ENCODE data around the gene HAUS1.

HAUS1 gene, protein sequence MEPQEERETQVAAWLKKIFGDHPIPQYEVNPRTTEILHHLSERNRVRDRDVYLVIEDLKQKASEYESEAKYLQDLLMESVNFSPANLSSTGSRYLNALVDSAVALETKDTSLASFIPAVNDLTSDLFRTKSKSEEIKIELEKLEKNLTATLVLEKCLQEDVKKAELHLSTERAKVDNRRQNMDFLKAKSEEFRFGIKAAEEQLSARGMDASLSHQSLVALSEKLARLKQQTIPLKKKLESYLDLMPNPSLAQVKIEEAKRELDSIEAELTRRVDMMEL

DNA sequence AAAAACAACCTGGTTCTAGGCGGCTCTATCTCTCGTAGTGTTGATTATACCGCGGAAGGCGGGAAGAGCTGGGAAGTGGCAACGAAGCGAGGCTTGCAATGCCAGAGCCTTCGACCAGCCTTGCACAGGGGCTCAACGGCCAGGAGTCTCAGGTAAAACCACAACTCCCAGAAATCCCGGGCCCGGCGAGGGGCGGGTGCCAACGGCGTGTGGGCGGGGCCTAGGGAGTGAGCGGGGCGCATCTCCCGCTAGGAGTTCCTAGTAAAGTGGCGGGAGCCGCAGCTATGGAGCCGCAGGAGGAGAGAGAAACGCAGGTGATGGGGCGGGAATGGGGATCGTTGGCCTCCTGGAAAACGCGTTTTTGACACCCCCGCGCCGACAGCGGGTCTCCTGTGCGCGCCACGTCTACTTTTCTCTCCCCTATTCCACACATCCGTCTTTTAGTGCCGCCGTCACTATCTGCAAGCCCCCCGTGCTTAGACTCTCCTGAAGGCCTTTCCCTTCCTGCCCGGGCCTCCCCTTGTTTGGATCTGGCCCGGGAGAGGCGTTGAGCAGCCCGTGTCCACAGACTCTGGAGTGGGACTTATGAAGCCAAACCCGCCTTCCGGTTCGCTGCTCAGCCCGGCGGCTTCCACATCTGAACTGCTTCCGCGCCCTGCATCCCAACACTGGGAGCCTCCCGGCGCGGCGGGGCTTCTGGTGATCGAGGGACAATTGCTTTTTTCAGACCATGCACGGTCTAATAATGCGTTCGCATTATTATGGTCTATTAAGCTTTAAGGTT lies at the start of gene HAUS1:
Gene HAUS1 (plus strand): TSS at position 258 of the 784 bp plus-strand sequence. CDS start 27 bp downstream, at position 285.
- CTCF ChIA-PET = no interaction called here
- POLR2A ChIA-PET = no interaction called here

GRCh38 chr18:46054956-46055837 lies 49.0 kb upstream of the HAUS1 start:
- DNase-seq (ENCODE audit: low read depth, low spot score) = no peak
- ChIA-PET CTCF (interaction anchor here (0.8 to 1.2 kb wide), 3 partner anchors 16 to 18 kb away, joined by 3 to 6 read pairs (median 3); no protein-coding TSS in a partner anchor), POLR2A (interaction anchor here (1.1 kb wide), 1 partner anchor 20 kb away, joined by 3 read pairs; no protein-coding TSS in a partner anchor)
- no peak overlapping the region for H3K4me3 ChIP-seq (ENCODE audit: low read depth, low read length)
- TF ChIP-seq, protein P1, sequence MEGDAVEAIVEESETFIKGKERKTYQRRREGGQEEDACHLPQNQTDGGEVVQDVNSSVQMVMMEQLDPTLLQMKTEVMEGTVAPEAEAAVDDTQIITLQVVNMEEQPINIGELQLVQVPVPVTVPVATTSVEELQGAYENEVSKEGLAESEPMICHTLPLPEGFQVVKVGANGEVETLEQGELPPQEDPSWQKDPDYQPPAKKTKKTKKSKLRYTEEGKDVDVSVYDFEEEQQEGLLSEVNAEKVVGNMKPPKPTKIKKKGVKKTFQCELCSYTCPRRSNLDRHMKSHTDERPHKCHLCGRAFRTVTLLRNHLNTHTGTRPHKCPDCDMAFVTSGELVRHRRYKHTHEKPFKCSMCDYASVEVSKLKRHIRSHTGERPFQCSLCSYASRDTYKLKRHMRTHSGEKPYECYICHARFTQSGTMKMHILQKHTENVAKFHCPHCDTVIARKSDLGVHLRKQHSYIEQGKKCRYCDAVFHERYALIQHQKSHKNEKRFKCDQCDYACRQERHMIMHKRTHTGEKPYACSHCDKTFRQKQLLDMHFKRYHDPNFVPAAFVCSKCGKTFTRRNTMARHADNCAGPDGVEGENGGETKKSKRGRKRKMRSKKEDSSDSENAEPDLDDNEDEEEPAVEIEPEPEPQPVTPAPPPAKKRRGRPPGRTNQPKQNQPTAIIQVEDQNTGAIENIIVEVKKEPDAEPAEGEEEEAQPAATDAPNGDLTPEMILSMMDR (IDR thresholded peaks at IDR 0.05; ENCODE audit: insufficient read depth, low read length, missing control alignments) = no peak

More for the DNA sequence above, at the start of gene HAUS1:
- no peak for DNase-seq (ENCODE audit: low read depth, low spot score)
- H3K4me3 ChIP-seq (ENCODE audit: low read depth, low read length) = peak within 1 kb of the TSS; percentile 83
- TF ChIP-seq, protein P1 (IDR thresholded peaks at IDR 0.05; ENCODE audit: insufficient read depth, low read length, missing control alignments) = no peak

DNA sequence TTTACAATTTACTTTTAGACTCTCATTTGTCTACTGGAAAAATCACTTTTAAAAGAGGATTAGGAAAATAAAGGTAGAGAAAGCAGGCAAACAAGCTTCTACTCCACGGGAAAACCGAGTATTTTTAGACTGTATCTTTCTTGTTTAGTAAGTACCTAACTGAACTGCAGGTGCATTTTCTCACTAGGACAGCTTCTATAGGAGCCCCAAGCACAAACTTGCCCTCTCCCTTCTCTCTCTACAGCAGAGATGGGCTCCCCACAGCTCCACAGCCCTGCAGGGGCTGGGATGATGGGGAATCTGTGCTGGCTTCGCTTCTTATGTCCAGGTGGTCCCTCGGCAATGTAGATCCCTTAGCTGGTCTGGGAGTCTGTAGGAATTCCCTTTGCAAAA lies 48.4 kb upstream of the HAUS1 start:
- POLR2A ChIA-PET = no interaction called here
- DNase-seq (ENCODE audit: low read depth, low spot score) = no peak
- CTCF ChIA-PET = interaction anchor here (0.8 to 1.1 kb wide), 2 partner anchors 16 to 18 kb away, joined by 3 read pairs; no protein-coding TSS in a partner anchor
- H3K4me3 ChIP-seq (ENCODE audit: low read depth, low read length) = no peak overlapping the region
- TF ChIP-seq, protein P1 (IDR thresholded peaks at IDR 0.05; ENCODE audit: insufficient read depth, low read length, missing control alignments) = no peak

- DNase-seq (ENCODE audit: low read depth, low spot score) = no peak
- ChIA-PET POLR2A (no interaction called here), CTCF (interaction anchor here (2.5 to 2.6 kb wide), 2 partner anchors 10 to 13 kb away, joined by 10 to 14 read pairs; no protein-coding TSS in a partner anchor)
- H3K4me3 ChIP-seq (ENCODE audit: low read depth, low read length) = no peak overlapping the region
- TF ChIP-seq, protein P1 (IDR thresholded peaks at IDR 0.05; ENCODE audit: insufficient read depth, low read length, missing control alignments) = no peak
Measured at GRCh38 chr18:46060359-46060841, 43.8 kb upstream of the HAUS1 start.

DNA sequence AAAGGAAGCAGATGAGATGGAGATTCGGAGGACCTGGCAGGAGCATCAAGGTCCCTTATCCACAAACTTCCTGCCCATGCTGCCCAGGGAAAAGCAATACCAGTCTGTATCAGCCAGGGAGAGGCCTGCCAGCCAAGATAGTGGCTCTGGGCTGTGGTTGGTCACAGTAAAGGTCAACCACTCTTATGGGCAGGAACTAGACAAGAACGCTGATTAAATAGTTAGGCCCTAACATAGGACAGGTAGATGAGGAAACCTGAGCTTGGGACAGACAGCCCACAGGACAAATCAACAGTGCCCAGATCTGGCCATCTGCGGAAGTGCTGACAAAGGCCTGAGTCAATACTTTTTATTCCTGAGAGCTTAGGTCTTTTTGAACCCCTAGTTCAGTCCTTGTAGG lies 42.8 kb upstream of the HAUS1 start:
- no peak overlapping the region for H3K4me3 ChIP-seq (ENCODE audit: low read depth, low read length)
- ChIA-PET POLR2A (no interaction called here), CTCF (interaction anchor here (1.0 to 2.6 kb wide), 6 partner anchors 9 to 399 kb away, joined by 3 to 14 read pairs (median 4); no protein-coding TSS in a partner anchor)
- TF ChIP-seq, protein P1 (IDR thresholded peaks at IDR 0.05; ENCODE audit: insufficient read depth, low read length, missing control alignments) = no peak
- no peak for DNase-seq (ENCODE audit: low read depth, low spot score)
